Islet precursor cell (in vitro differentiated cells): ENCODE results near the gene EFCAB7.
A peak's percentile ranks its signal among the peaks of the same experiment; 100 is the strongest.
"Not testable (repeated sequence)": the region's sequence is repeated elsewhere in the genome, so short reads cannot be mapped to it uniquely, and the experiment has no call there.

Experiments used
- DNase-seq: peaks from one replicate; pipeline ENCODE4 v3.0.0-alpha.2; 2018

EFCAB7 gene

GRCh38 chr1:63548877-63549276 lies 25.6 kb downstream of the EFCAB7 start:
- no peak for DNase-seq

GRCh38 chr1:63555480-63555879 lies 32.2 kb downstream of the EFCAB7 start:
- no peak for DNase-seq

GRCh38 chr1:63557365-63557987 lies 34.2 kb downstream of the EFCAB7 start:
- DNase-seq: no peak

- no peak for DNase-seq
These were observed 36.0 kb downstream of the EFCAB7 start for GRCh38 chr1:63559357-63559756.

- DNase-seq: no peak
These were observed 40.4 kb downstream of the EFCAB7 start for GRCh38 chr1:63563745-63564144.

- no peak for DNase-seq
These were observed 45.7 kb downstream of the EFCAB7 start for GRCh38 chr1:63569068-63569467.

- DNase-seq: no peak
These were observed 46.5 kb downstream of the EFCAB7 start for GRCh38 chr1:63569640-63570316.

- not testable (repeated sequence) for DNase-seq
These were observed 49.4 kb downstream of the EFCAB7 start for GRCh38 chr1:63572686-63573085.

GRCh38 chr1:63574203-63574796 lies 51.0 kb downstream of the EFCAB7 start:
- not testable (repeated sequence) for DNase-seq

GRCh38 chr1:63575340-63575826 lies 52.1 kb downstream of the EFCAB7 start:
- no peak for DNase-seq

- not testable (repeated sequence) for DNase-seq
These were observed 63.0 kb downstream of the EFCAB7 start for GRCh38 chr1:63586326-63586725.

GRCh38 chr1:63590166-63590560 lies 66.8 kb downstream of the EFCAB7 start:
- DNase-seq: no peak

GRCh38 chr1:63592536-63593302 lies 69.4 kb downstream of the EFCAB7 start:
- DNase-seq: no peak

- DNase-seq: peak; percentile 91
These were observed 70.1 kb downstream of the EFCAB7 start, which contains the start of gene PGM1 for GRCh38 chr1:63593303-63593885. Gene PGM1 (plus strand): TSS chr1:63593411. CDS start chr1:63593489, 78 bp downstream.

- peak; percentile 84 for DNase-seq
These were observed 70.7 kb downstream of the EFCAB7 start for GRCh38 chr1:63593886-63594605.

- DNase-seq: no peak
These were observed 72.1 kb downstream of the EFCAB7 start for GRCh38 chr1:63595435-63595834.

- no peak for DNase-seq
These were observed 76.5 kb downstream of the EFCAB7 start for GRCh38 chr1:63599799-63600198.

- no peak for DNase-seq
These were observed 76.9 kb downstream of the EFCAB7 start for GRCh38 chr1:63600248-63600647.

- DNase-seq: no peak
These were observed 77.7 kb downstream of the EFCAB7 start for GRCh38 chr1:63601061-63601460.

- no peak for DNase-seq
These were observed 78.1 kb downstream of the EFCAB7 start for GRCh38 chr1:63601463-63601862.

- no peak for DNase-seq
These were observed 78.6 kb downstream of the EFCAB7 start for GRCh38 chr1:63601912-63602311.

GRCh38 chr1:63602629-63603028 lies 79.3 kb downstream of the EFCAB7 start:
- no peak for DNase-seq
